ENCODE measurements around the gene ASB7.
"Not testable (repeated sequence)": the region's sequence is repeated elsewhere in the genome, so short reads cannot be mapped to it uniquely, and the experiment has no call there.

Gene ASB7, protein sequence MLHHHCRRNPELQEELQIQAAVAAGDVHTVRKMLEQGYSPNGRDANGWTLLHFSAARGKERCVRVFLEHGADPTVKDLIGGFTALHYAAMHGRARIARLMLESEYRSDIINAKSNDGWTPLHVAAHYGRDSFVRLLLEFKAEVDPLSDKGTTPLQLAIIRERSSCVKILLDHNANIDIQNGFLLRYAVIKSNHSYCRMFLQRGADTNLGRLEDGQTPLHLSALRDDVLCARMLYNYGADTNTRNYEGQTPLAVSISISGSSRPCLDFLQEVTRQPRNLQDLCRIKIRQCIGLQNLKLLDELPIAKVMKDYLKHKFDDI

DNA sequence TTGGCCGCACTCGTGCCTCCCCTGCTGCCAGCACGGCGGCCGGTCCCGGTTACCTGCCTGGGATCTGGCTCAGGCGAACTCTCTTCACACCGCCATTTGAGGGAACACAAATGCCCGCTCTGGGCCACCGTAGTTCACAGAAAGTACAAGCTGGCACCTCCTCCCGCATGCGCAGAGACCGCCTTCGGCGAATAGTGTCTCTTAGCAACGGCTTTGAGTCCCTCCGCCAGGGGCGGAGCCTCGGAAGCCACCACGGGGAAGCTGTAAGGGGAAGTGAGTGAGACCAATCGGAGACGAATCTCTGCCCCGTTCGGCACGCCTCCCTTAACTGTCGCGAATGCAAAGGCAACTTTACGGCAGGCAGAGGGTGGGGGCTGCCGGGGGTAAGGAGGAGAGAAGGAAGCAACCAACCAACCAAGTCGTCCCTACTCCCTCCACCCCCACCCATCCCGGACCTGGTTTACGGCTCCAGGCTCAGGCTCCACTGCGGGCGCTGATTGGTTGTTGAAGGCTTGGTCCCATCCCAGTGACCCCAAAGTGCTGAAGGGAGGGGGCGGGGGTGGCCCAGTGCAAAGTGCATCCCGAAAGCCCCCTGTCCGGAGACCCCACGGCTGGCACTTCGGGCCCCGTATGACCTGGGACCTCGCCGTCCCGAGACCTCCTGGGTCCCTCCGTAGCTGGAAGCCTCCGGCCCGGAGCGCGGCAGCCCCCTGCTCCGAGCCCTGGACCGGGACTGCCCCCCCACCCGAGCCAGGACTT, at the start of gene ASB7, which contains the start of gene LINS1:
TSS of gene ASB7 (plus strand) at position 526 of the 759 bp plus-strand sequence. CDS start 9,628 bp downstream, outside the sequence.
TSS of gene LINS1 (minus strand) at position 121 of the 759 bp plus-strand sequence. CDS start 21,342 bp downstream, outside the sequence.
- DNase-seq (ENCODE audit: low spot score), result peak; percentile 95

DNA sequence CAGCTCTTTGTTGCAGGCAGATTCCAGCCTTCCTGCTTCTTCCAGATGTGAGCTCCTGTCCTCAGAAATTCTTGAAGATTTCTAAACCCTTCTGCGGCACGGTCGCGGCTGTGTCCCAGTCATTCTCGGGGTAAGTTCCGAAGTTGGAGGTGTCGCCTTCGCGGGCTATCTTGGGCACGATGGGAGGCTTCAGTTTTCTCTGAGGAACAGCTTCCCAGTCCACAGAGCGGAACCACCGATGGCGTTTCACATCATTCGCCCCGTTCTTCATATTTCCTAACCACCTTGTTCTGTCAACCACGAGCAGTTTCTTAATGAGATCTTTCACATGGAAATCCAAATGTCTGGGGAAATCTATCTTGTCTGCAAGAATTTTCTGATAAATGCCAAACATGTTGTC, 48.9 kb upstream of the ASB7 start:
- DNase-seq (ENCODE audit: low spot score), result no peak

DNA sequence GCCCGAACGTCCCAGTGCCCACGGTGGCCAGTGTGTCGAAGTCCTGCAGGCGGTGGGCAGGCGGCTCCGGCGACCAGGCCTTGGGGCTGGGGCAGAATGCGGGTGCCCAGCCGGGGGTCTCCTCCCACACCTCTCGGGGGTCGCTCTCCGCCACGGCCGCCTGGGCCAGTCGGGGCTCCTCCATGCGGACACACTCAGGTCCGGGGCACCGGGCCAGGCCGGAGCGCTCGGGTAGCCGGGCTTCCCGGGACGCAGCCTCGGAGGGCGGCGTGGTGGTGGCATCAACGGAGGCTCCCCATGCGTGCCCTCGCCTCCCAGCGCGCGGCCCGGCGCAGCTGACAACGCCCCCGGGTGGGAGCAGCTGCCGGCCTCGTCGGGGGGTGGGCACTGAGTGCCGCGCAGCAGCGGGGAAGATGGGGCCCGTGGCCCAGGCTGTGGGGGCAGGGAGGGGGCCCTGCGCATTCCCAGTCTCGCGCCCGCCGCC, 43.6 kb upstream of the ASB7 start:
- DNase-seq (ENCODE audit: low spot score), result no peak

DNA sequence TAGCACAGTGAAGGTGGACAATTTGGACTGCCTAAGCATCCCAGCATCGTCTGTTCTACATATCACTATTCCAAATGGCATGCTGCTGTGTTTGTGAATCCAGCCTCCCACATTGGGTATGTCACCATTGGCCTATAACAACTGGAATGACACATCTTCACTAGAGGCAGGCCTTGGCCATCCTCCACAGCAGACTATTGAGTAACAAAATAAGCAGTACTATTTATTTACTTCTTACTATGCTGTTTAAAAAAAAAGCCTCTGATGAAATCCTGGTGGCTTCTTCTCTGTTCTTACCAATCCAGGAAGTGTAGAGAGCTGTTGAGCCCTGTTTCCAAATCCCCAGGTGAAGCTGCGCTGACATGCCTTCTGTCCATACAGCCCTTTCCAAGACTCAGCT, 43.1 kb upstream of the ASB7 start:
- DNase-seq (ENCODE audit: low spot score), result no peak

DNA sequence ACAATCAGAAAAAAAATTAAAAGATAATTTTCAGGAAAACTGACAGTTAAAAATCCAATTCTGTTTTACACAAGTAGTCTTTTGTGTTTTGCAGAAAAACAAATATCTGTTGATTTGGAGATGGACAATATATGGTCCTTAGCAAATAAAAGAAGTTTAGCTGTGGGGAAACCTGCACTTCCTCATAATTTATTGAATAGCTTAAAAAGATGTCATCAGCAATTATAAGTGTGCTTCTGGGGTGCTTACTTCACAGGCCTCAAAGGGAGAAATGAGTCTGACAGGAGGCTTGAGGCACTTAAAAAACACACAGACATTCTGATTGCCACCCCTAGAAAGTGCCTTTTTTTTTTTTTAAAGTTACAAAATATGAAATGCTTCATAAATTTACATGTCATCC, 42.1 kb upstream of the ASB7 start:
- DNase-seq (ENCODE audit: low spot score), result no peak

DNA sequence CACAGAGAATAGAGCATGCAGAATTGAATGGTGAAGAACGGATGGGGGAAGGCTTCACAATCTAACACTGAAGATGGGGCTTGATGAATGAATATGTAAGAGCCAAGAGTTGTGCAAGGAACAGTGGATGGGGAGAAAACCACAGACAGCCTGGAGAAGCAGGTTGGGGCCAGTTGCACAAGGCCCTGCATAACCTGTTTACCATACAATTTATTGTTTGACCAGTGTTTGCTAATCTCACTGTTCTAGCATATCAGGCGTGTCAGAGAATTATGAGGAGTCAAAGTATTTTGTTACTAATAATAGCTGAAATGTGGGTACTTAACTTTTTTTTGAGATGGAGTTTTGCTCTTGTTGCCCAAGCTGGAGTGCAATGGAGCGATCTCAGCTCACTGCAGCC, 36.8 kb upstream of the ASB7 start:
- no peak for DNase-seq (ENCODE audit: low spot score)

DNA sequence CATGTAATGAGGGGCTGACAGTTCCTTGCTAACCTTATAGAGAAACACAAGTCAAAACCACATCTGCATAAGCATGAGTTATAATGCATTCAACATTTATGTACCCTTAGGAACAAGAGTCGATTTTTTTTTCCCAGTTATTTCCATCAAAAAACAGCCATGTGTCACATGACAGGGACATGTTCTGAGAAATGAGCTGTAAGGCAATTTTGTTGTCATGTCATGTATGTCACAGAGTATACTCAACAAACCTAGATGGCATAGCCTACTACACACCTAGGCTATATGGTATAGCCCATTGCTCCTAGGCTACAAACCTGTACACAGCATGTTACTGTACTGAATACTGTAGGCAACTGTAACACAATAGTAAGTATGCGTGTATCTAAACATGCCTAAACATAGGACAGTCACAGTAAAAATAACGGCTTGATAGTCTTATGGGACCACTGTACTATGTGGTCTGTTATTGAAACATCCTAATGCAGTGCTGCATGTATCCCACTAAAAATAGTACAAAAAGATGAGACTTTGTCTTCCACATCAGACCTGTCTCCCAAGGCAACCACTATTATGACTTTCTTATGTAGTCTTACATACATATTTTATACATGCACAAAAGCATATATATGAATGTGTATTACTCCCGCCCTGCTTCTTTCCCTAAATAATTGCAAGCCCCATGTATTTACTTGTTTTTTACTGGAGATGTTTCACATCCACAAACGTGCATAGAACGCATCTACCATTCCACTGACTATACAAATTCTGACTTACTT, 35.4 kb upstream of the ASB7 start:
- DNase-seq (ENCODE audit: low spot score), result no peak

DNA sequence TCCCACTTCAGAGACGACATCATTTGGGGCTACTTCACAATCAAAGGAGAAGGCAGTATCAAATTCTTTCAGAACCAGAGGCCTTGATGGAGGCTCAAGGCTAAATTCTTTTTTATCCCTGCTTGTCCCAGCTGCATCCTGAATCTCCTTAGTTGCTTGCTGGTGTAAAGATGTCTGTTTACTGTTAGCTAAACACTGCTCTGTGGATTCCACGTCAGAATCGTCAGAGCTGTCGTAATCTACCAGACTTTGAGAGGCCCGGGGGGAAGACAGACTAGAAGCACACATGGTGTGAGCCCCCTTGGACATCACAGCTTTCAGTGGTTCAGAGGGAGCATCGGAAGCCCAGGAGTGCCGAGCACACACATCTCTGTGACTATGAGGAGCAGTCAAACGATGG, 33.0 kb upstream of the ASB7 start:
- DNase-seq (ENCODE audit: low spot score), result no peak

DNA sequence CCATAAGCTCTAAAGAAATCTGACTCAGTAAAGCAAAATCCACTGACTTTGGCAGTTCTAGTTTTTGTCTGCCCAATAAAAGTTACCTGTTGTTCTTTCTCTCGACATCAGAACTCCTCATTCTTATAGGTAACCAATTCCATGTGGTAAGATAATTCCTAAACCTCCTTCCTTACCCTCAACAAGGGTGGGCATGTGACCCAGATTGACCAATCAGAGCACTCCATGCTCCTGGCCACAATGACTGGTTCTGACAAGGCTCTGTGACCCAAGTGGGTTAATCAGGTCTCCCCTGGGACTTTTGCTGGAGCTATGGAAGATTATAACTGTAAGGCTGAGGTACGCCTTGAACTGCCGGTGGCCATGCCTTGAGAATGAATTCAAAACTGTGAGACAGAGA, 32.1 kb upstream of the ASB7 start:
- no peak for DNase-seq (ENCODE audit: low spot score)

DNA sequence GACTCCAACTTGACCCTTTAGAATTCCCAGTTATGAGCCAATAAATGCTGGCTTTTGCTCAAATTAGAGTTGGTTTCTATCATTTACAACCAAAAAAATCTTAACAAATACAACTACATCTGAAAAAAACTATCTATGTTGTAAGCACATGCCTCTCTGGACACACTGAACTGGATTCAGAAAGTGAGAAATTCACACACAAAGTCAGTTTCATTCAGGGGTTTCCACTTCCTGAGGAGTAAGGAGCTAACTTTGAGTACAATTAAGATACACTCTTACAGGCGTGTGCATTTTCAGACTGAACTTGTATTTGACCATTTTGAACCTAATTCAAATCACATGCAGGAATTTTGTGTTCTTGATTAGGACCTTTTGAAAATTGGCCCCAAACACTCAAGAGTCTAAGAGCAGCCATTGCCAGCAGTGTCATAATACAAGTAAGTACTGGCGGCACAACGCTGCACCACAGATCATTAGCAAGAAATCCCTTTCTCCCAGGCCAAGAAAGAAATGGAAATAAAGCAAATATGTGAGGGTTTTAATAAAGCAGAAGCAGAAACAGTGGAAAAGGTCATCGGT, 31.6 kb upstream of the ASB7 start:
- DNase-seq (ENCODE audit: low spot score), result no peak

DNA sequence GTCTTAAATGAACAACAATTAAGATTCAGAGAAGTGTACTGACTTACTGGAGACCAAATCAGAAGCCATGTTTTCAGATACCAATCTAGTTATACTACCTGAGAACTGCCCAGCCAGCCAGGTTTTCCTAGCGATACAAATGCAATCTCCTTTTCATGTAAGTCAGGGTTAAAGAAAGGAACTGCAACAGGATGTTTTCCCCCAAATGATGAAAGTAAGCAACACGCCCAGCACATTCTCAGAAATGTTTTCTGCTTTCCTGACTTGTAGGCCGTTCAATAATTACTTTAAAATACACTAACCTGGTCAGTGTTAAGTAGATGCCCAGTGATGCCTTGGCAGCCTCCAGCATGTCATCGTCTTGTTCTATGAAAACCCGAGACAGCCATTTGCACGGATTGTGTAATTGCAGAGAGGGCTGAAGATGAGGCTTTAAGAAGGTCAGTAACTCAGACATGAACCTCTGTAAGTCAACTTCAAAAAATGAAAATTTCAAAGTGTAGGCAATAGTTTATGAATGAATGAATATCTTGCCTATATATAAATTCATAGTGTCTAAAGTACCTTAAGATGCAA, 30.7 kb upstream of the ASB7 start:
- no peak for DNase-seq (ENCODE audit: low spot score)

DNA sequence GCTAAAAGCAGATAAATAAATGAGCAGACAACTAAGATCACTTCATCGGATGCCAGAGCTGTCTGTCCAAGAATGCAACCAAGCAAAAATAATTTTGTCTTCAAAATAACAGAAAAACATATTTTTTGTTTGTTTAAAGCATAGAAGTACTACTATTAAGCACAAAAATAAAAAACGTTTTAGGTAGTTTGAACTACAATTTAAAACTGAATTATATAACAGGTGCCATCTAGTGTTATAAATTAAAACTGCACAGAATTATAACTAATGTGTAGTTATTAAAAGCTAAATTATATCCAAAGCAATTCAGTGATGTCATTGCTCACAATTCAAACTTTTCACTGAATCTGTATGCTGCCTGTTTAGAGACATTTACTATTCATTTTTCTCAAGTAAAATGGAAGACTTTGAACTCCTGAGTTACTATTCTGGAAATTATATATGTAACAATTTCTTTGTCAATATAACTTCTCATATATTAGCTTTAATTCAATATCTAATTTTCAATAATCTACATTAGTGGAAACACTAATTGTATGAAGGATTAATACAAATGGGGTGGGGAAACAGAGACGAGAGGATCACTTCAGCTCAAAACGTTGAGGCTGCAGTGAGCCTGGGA, 29.9 kb upstream of the ASB7 start:
- no peak for DNase-seq (ENCODE audit: low spot score)

DNA sequence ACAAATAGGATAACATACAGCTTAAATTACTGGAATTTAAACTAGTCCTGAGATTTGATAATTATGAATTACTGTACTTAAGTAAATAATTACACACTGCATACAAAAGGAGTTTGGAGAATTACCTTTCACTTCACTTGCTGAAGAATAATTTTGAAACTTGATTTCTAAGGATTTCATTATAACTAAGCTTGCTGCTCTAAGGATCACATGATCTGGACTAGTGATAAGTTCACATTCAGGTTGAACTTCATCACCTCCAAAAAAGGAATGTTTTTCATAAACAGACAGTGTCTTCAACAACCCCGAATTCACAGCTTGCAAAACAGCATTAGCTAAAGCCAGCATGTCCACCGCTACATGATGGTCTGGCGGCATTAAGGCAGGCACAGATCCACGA, 28.9 kb upstream of the ASB7 start:
- no peak for DNase-seq (ENCODE audit: low spot score)

DNA sequence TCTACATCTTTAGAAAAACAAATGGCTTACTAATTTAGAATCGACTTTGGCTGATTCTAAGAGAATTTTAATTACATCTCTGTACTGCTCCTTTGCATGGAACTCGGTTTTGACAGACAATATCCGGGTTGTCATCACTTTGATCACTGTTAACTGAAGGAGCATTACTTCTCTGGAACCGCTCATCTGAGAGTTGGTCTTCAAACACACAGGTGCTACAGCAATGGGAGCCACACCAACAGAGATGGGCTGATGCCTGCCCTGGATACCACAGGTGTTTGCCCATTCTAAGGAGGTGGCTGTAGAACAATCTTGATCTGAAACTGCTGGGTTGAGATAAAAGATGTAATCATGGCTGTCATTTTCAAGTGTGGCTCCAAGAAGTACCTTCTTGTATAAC, 22.0 kb upstream of the ASB7 start:
- DNase-seq (ENCODE audit: low spot score), result no peak

DNA sequence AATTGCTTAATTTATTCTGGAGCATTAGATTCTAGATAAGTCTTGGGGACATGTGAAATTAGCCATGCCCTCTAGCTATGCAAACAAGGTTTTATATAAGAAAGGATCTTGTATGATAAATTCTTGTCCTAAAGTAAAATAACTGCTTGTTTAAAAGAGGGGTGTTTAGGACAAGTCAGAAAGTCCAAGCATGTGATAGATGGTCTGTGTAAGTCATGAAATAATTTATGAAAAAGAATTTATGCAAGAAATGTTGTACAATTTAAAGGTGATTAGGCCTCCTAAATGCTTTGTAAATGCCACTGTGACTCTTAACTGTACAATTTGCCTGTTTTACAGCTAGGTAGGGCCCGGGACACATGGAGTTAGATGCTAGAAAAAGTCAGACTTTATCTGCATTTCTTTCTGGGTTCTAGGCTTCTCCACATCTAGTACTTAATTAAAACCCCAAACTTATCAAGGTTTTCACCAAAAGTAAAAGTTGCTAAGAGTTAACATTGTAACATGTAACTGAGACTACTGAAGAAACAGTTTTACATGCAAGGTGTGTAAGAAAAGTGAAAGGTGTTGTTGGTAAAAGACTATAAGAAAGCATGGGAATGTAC, 13.6 kb upstream of the ASB7 start:
- no peak for DNase-seq (ENCODE audit: low spot score)

DNA sequence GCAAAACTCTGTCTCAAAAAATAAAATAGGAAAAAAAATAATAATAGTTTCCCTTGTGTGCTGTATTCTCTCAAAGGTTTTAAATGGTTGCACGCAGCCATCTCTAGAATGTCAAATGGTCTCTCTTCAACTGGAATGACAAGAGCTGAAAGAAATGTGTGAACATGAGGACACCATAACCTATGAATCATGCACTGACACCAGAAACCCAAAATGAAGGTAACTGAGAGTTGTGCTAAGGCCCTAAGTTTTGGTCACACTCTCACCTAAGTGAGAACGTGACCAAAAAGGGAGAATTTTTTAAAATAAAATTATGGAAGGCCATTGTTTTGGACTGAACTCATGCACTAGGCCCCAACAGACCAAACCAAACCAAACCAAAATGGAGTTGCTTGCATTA, 11.2 kb upstream of the ASB7 start:
- DNase-seq (ENCODE audit: low spot score), result not testable (repeated sequence)

DNA sequence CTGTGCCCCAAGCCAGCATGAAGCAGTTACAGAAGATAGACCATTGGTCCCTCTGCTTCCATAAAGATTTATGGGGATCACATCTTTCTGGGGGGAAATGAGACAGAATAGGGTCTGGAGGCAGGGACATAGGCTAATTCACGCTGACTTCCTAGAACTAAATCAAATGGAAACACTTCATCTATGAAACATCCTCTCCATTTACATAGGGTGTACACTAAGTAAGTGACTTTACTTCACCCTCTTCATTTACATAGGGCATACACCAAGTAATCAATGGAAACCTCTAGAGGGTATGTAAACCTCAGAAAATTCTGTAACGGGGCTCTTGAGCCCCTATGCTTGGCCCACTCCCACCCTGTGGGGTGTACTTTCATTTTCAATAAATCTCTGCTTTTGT, 10.6 kb upstream of the ASB7 start:
- DNase-seq (ENCODE audit: low spot score), result no peak

DNA sequence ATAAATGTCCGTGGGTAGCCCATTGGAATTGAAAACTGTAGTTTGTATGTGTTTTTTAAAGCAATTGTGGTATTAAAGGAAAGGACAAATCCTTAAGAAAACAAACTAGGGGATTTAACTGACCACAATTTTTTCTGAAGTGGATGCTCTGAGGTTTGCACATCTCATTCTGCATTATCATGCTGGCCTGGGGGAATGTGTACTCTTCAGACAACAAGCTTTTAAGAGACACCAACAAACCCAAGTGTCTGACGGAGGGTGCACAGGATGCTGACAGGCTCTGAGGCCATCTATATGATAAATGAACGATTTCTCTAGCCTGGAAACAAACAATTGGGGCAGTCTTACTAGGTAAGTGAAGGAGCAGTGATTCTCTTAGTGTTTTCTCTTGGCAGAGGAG, 9.5 kb upstream of the ASB7 start:
- no peak for DNase-seq (ENCODE audit: low spot score)

DNA sequence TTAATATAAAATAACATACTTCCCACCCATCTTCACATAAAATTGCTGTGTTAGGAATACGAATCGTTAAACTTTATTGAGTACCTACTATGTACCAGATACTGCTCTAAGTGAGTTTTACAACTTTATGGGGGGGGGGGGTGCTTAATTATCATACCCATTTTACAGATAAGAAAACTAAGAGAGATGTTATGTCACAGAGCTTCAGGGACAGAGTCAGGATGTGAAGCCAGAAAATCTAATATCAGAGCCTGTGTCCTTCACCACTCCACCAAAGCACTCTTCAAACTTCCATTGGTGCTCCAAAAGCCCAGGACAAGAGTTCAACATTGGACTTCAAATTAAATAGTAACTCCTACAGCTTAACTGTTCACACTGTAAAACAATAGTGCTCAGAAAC, 9.0 kb upstream of the ASB7 start:
- DNase-seq (ENCODE audit: low spot score), result no peak

DNA sequence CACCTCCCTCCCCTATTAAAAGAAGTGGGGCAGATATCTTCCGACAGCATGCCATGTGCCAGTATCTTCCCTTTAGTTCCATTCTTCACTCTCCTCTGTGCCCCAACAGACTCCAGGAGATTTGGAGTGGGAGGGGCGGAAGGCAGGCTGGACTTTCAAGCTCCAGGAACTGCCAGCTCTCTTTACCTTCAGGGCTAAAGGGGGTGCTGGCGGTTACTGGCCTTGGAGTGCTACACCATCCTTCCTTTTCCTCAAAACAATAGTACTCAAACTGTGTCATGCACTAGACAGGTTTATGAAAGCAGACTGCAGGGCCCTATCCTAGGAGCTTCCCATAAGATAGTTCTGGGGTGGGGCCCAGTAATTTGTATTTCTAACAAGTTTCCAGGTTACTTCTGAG, 6.4 kb upstream of the ASB7 start:
- no peak for DNase-seq (ENCODE audit: low spot score)

DNA sequence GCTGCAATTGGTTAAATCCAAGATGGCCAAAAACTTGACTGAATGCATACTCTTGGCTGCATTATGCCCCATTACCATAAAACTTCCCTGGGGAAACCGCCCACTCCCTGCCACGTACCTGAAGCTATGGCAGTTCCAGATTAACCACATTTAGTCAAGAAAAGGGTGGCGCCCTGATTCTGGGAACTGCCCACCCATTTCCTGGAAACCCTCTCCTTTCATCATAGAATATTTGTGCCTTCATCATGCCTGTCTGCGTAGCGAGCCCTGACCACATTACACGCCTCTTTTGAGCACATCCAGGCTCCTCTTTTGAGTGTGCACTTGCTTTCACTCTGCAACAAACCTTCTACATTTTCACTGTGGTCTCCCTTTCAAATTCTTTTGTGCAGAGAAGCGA, 5.6 kb upstream of the ASB7 start:
- no peak for DNase-seq (ENCODE audit: low spot score)
